Epithelial cell of prostate (primary cell): Measurements from ENCODE around the gene TRIM6.

ENCODE experiments used
- DNase-seq: peaks from one replicate; pipeline ENCODE4 v3.0.0-alpha.2; 2011; ENCODE audit warnings: low read depth, low spot score
- H3K27ac ChIP-seq: fragments of 450-650 bp; 2 replicates; pipeline ENCODE4 v1.5.1; 2017; ENCODE audit warnings: mild to moderate bottlenecking

Gene TRIM6

GRCh38 chr11:5658318-5658717, 61.9 kb downstream of the TRIM6 start:
- no peak overlapping the region for H3K27ac ChIP-seq
- no peak for DNase-seq
